Astrocyte (in vitro differentiated cells and primary cell): ENCODE measurements around the gene PGC.

Source experiments
- CTCF ChIP-seq: IDR thresholded peaks from 2 replicates; pipeline ENCODE4 v1.5.1; 2011; ENCODE audit warnings: low read depth, mild to moderate bottlenecking, inconsistent platforms, low read length, moderate library complexity; ENCODE audit not compliant: insufficient read depth
- EZH2 ChIP-seq: IDR thresholded peaks from 2 replicates; pipeline ENCODE4 v1.6.1; 2012; ENCODE audit warnings: mild to moderate bottlenecking, low read length, inconsistent platforms; ENCODE audit not compliant: insufficient read depth

DNA sequence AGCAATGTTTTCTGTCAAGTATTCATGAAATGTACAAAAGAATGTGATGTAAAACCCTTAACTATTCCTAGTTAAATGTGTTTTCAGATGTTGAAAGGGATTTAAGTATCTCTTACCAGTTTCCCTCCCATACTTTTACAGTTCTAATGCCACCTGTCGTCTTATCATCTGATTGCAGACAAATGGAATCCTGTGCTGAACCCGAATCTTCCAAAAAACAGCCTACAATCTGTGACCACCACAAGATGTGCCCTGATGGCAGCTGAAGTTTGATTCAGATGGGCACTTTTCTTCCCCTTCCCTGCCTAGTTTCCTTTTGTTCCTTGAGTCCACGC, 42.2 kb upstream of the PGC start:
- TF ChIP-seq CTCF (no peak), EZH2 (no peak)
